SK-N-SH treated with all-trans-retinoic acid at 6 μM for 48 hours (cell line): ENCODE results near the gene QPRT.

ENCODE experiments used
- ESRRG ChIP-seq: fragments of 250-450 bp; sonication (Bioruptor Pico); IDR thresholded peaks from 2 replicates; pipeline ENCODE4 v1.6.1; 2021; ENCODE audit warnings: mild to moderate bottlenecking
- ZNF70 ChIP-seq: fragments of 450-650 bp; formaldehyde crosslinking; IDR thresholded peaks from 2 replicates; pipeline ENCODE4 v1.5.0; 2020; ENCODE audit warnings: mild to moderate bottlenecking, moderate library complexity
- ZNF8 ChIP-seq: fragments of 450-650 bp; formaldehyde crosslinking; IDR thresholded peaks from 2 replicates; pipeline ENCODE4 v1.5.0; 2020; ENCODE audit warnings: mild to moderate bottlenecking, moderate library complexity
- TF ChIP-seq, protein P1 (sequence below): fragments of 250-450 bp; sonication (Bioruptor Pico); IDR thresholded peaks from 2 replicates; pipeline ENCODE4 v1.5.1; 2021; ENCODE audit warnings: mild to moderate bottlenecking, moderate library complexity

DNA sequence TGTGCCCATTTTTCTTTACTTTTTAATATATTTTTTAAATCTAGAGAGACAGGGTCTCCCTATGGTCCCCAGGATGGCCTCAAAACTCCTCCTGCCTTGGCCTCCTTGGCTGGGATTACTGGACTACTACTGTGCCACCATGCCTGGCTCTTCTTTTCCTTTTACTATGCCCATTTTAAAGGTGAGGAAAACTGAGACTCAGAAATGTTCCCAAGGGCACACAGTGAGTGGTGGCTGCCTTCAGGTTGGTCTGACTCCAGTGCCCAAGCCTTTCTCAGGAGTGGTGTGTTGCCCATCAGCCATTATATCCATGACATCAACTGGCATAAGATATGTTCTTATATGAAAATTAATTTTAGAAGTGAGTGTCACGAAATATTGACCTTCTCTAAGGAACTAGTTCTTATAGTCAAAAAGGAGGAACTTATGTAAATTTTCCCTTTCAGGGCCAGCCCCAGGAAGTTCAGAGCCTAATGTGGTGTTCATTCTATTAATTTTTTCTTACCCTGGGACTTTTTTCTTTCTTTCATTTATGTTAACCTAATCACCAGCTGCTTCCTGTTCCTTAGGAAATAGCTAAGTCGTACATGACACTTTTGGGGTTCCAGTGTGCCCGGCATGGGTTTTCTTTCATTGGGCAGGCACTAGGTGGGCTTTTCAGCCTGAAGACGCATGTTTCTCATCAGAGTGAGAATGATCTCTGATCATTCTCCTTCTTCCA lies 33.8 kb upstream of the QPRT start:
- TF ChIP-seq ZNF70 (CRISPR knock-in tag) (no peak), ZNF8 (no peak), ESRRG (CRISPR knock-in tag) (no peak)
- TF ChIP-seq, protein P1, sequence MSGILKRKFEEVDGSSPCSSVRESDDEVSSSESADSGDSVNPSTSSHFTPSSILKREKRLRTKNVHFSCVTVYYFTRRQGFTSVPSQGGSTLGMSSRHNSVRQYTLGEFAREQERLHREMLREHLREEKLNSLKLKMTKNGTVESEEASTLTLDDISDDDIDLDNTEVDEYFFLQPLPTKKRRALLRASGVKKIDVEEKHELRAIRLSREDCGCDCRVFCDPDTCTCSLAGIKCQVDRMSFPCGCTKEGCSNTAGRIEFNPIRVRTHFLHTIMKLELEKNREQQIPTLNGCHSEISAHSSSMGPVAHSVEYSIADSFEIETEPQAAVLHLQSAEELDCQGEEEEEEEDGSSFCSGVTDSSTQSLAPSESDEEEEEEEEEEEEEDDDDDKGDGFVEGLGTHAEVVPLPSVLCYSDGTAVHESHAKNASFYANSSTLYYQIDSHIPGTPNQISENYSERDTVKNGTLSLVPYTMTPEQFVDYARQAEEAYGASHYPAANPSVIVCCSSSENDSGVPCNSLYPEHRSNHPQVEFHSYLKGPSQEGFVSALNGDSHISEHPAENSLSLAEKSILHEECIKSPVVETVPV (CRISPR knock-in tag) = no peak
